ENCODE results near the gene ENO3. TPM values are rescaled to one million over a fixed set of nuclear protein-coding genes. Genes with fewer than 3 reads are reported as not detected.

Gene ENO3
- 3.4 TPM in 1 of 2 replicates, not detected in the other for total RNA-seq

GRCh38 chr17:4950746-4951204 is at the start of gene ENO3:
Gene ENO3, plus strand, starts transcription at chr17:4951119. Its CDS starts 711 bp downstream, at chr17:4951830.

DNA sequence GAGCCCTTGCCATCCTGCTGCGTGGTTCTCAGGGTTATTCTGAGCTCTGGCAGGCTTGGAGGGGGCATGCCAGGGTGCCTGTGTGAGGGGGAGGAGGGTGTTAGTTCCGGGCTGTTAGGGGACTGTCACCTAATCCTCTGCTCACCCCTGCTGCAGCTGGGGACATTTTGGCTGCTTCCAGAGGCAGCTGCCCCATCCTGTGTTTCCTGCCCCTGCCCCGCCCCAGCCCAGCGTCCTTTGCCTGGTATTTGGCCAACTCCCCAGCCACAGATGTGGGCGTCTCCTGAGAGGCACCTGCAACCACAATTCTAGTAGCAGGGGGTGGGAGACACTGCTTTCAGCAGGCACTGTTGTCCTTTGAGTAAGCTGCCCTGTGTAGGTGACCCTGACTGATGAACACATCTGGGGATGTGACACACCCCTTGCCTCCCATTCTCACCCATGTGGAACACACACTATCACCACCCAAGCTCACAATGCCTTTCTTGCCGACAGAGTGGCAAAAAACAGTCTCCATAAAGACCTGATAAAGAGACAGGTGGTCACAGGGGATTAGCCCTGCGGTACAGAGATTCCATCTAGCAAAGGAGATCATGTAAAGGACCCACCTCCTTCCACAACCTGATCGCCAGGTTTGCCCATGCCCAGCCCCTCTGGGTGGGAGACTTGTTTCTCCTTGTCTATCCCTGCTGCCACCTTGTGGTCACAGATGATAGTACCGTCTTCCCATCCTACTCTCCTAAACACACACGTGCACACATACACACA is 47.7 kb upstream of the ENO3 start, which contains the start of gene CHRNE:
TSS of gene CHRNE (minus strand) at position 48 of the 768 bp plus-strand sequence. CDS start at position 13, 35 bp downstream.

DNA sequence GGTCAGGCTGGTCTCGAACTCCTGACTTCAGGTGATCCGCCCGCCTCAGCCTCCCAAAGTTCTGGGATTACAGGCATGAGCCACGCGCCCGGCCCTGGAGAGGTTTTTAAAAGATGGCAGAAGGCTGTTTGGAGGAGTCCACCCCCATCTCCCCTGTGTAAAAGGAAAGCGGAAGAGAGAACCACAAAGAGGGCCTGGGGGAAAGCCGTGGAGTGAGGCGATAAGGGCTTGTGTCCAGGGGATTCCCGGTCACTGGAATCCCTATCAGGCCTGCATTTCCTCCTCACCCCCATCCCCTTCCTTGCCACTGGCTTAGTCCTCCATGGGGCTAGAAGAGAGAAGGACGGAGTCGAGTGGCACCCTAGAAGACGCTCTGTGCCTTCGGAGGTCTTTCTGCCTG is 19.0 kb upstream of the ENO3 start, which contains the start of gene GP1BA:
TSS of gene GP1BA (plus strand) at position 315 of the 400 bp plus-strand sequence. CDS start 328 bp downstream, outside the sequence.

GRCh38 chr17:4939796-4940554 is 10.9 kb upstream of the ENO3 start, which contains the start of the genes RNF167 and SLC25A11:
Gene RNF167, plus strand, starts transcription at chr17:4940268. Its CDS starts 642 bp downstream, at chr17:4940910.
Gene SLC25A11, minus strand, starts transcription at chr17:4940046. Its CDS starts 136 bp downstream, at chr17:4939910.

GRCh38 chr17:4948166-4948930 is 2.6 kb upstream of the ENO3 start, which contains the start of gene PFN1:
Gene PFN1, minus strand, starts transcription at chr17:4948530. Its CDS starts 136 bp downstream, at chr17:4948394.

GRCh38 chr17:4967539-4968485 is 16.9 kb downstream of the ENO3 start, which contains the start of gene SPAG7:
Gene SPAG7, minus strand, starts transcription at chr17:4967817. Its CDS starts 13 bp downstream, at chr17:4967804.

DNA sequence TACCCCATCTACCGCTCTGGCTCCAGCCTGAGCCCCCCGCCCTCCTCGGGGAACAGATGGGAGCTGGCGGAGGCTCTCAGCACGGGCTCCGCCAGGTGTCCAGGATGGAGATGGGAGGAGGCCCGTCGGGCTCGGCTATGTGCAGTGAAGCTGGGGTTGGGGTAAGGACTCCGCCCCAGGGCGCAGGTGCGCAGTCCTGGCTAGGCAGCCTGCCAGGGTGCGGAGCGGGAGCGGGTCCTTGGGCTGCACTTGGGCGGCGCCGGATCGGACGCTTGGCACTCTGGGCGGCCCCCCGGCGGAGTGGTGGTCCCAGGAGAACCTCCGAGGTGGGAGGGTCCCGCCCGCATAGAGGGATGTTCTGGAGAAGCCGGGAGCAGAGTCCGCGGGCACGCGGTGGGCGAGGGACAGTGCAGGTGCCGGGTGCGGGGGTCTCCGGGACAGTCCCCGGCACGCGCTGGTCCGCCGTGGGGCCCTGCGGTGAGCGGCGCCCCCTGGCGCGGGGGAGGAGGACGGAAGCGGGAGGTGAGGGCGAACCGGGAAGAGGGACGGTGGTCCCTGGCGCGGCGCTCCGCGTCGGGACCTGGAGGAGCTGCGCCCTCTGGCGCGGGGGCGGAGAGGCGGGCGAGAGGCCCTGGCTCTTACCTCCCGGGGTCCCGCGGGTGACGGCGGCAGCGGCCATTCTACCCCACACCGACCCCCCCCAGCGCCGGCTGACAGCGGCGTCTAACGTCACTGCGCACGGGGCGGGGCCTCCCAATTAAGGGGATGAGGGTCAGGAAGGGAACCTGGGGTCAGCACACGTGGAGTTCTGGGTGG is 36.2 kb downstream of the ENO3 start, which contains the start of gene CAMTA2:
TSS of gene CAMTA2 (minus strand) at position 725 of the 816 bp plus-strand sequence. CDS start 1,453 bp downstream, outside the sequence.

DNA sequence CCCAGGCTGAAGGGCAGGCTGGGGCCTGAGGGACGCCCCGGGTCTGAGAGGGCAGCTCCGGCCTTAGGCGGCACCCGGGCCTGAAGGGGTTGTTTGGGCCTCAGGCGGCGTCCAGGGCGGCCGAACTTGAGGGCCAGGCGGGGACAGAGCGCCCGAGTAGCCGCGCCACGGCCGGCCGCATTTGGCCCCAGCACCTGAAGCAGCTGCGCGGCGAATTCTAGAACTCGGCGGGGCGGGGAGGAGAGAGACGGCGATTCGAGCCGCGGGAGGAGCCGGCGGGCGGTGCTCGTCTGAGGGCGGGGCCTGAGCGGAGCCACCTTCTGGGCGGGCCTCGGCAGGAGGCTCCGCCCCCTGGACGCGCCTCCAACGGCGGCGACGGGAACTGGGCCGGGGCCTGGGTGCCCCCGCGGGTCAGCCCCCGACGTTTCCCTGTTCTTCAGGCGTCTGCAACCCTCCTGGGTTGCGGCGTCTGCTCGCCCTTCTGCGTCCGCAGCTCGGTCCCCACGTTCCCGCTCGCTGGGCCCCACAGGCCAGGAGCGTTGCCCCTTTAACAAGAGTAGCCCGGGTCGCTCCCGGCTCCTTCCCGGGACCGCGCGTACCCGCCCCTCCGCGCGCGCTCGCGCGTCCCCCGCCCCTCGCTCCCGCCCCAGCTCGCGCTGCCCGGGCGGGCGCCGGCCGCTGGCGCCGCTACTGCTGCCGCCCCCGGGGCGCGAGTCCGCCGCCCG is 46.5 kb downstream of the ENO3 start, which contains the start of the genes INCA1 and KIF1C:
TSS of gene INCA1 (minus strand) at position 221 of the 725 bp plus-strand sequence. CDS start 3,085 bp downstream, outside the sequence.
TSS of gene KIF1C (plus strand) at position 649 of the 725 bp plus-strand sequence. CDS start 2,297 bp downstream, outside the sequence.

Other genes starting within 250 kb of the ENO3 start
- gene PELP1, start 247.0 kb upstream of the ENO3 start, total RNA-seq: 22.5 and 25.9 TPM in 2 replicates
- 12.9 and 14.4 TPM in 2 replicates for gene ARRB2, start 240.5 kb upstream of the ENO3 start, total RNA-seq
- 31.5 and 34.9 TPM in 2 replicates for gene MED11, start 219.7 kb upstream of the ENO3 start, total RNA-seq
- 0.29 TPM in 1 of 2 replicates, not detected in the other for gene ZMYND15, start 211.3 kb upstream of the ENO3 start, total RNA-seq
- 1.2 and 1.7 TPM in 2 replicates for gene CXCL16, start 211.2 kb upstream of the ENO3 start, total RNA-seq
- gene TM4SF5, start 179.2 kb upstream of the ENO3 start, total RNA-seq: not detected in 2 replicates
- not detected in 2 replicates for gene VMO1, start 164.8 kb upstream of the ENO3 start, total RNA-seq
- gene GLTPD2, start 162.2 kb upstream of the ENO3 start, total RNA-seq: not detected in 2 replicates
- 350 and 452 TPM in 2 replicates for gene PSMB6, start 155.0 kb upstream of the ENO3 start, total RNA-seq
- gene PLD2, start 144.0 kb upstream of the ENO3 start, total RNA-seq: 19.8 and 28.3 TPM in 2 replicates
- gene MINK1, start 117.8 kb upstream of the ENO3 start, total RNA-seq: 22.2 and 26.2 TPM in 2 replicates
- gene C17orf107, start 51.6 kb upstream of the ENO3 start, total RNA-seq: 4.3 and 5.7 TPM in 2 replicates
- gene CHRNE, start 48.0 kb upstream of the ENO3 start, total RNA-seq: 0.35 and 0.86 TPM in 2 replicates
- not detected in 2 replicates for gene GP1BA, start 18.8 kb upstream of the ENO3 start, total RNA-seq
- gene SLC25A11, start 11.1 kb upstream of the ENO3 start, total RNA-seq: 61.9 and 65.2 TPM in 2 replicates
- 64.3 and 64.5 TPM in 2 replicates for gene RNF167, start 10.9 kb upstream of the ENO3 start, total RNA-seq
- 1,248 and 1,319 TPM in 2 replicates for gene PFN1, start 2.6 kb upstream of the ENO3 start, total RNA-seq
- gene SPAG7, start 16.7 kb downstream of the ENO3 start, total RNA-seq: 60.0 and 64.9 TPM in 2 replicates
- 15.6 and 36.6 TPM in 2 replicates for gene CAMTA2, start 36.6 kb downstream of the ENO3 start, total RNA-seq
- under 0.01 and 0.53 TPM in 2 replicates for gene INCA1, start 46.4 kb downstream of the ENO3 start, total RNA-seq
- gene KIF1C, start 46.8 kb downstream of the ENO3 start, total RNA-seq: 49.3 and 54.8 TPM in 2 replicates
- 0.29 and 0.71 TPM in 2 replicates for gene SLC52A1, start 84.3 kb downstream of the ENO3 start, total RNA-seq
- gene ZFP3, start 127.3 kb downstream of the ENO3 start, total RNA-seq: 0.89 and 1.7 TPM in 2 replicates
- 3.5 and 6.6 TPM in 2 replicates for gene ZNF232, start 160.8 kb downstream of the ENO3 start, total RNA-seq
- 0.18 TPM in 1 of 2 replicates, not detected in the other for gene USP6, start 164.9 kb downstream of the ENO3 start, total RNA-seq
- 0.29 and 1.6 TPM in 2 replicates for gene ZNF594, start 240.7 kb downstream of the ENO3 start, total RNA-seq